GM21515 (cell line): Measurements from ENCODE around the gene CAMTA2.

Experiments used
- ATAC-seq: cut with Tn5 transposase; IDR thresholded peaks from one replicate; pipeline ENCODE4 v1.9.1; 2021; ENCODE audit not compliant: unreplicated experiment

CAMTA2 gene

GRCh38 chr17:5002121-5002788 is 14.8 kb upstream of the CAMTA2 start:
- no peak for ATAC-seq

- no peak for ATAC-seq
These were observed 12.8 kb upstream of the CAMTA2 start for GRCh38 chr17:5000237-5000639.

GRCh38 chr17:4999430-5000093 is 12.1 kb upstream of the CAMTA2 start:
- ATAC-seq: no peak

GRCh38 chr17:4998732-4999429 is 11.4 kb upstream of the CAMTA2 start:
- no peak for ATAC-seq

- peak; percentile 6 for ATAC-seq
These were observed 10.7 kb upstream of the CAMTA2 start for GRCh38 chr17:4998027-4998731.

GRCh38 chr17:4997302-4998026 is 10.0 kb upstream of the CAMTA2 start, which contains the start of the genes INCA1 and KIF1C:
INCA1 (minus strand) TSS chr17:4997522; CDS start chr17:4994437, 3,085 bp downstream.
KIF1C (plus strand) TSS chr17:4997950; CDS start chr17:5000247, 2,297 bp downstream.
- ATAC-seq: peak; percentile 83

GRCh38 chr17:4994081-4994595 is 6.7 kb upstream of the CAMTA2 start:
- no peak for ATAC-seq

GRCh38 chr17:4987767-4988567 is 492 bp upstream of the CAMTA2 start:
- ATAC-seq: no peak

- ATAC-seq: no peak
These were observed 1.1 kb downstream of the CAMTA2 start for GRCh38 chr17:4986403-4986802.

- ATAC-seq: no peak
These were observed 5.2 kb downstream of the CAMTA2 start for GRCh38 chr17:4982305-4982704.

- ATAC-seq: no peak
These were observed 6.7 kb downstream of the CAMTA2 start for GRCh38 chr17:4980644-4981216.

GRCh38 chr17:4978726-4979125 is 8.7 kb downstream of the CAMTA2 start:
- ATAC-seq: no peak

- no peak for ATAC-seq
These were observed 13.3 kb downstream of the CAMTA2 start for GRCh38 chr17:4974115-4974670.

- no peak for ATAC-seq
These were observed 14.0 kb downstream of the CAMTA2 start for GRCh38 chr17:4973256-4974114.

GRCh38 chr17:4972752-4973151 is 14.7 kb downstream of the CAMTA2 start:
- ATAC-seq: no peak

- no peak for ATAC-seq
These were observed 15.2 kb downstream of the CAMTA2 start for GRCh38 chr17:4972322-4972721.

- no peak for ATAC-seq
These were observed 15.6 kb downstream of the CAMTA2 start for GRCh38 chr17:4971826-4972225.

- no peak for ATAC-seq
These were observed 17.2 kb downstream of the CAMTA2 start for GRCh38 chr17:4970273-4970672.
